GM19468 (cell line): Measurements from ENCODE around the gene CFAP43.

Source experiments
- ATAC-seq: cut with Tn5 transposase; IDR thresholded peaks from one replicate; pipeline ENCODE4 v1.9.1; 2021; ENCODE audit warnings: mild to moderate bottlenecking, moderate library complexity, moderate number of reproducible peaks; ENCODE audit not compliant: unreplicated experiment; ENCODE audit errors: extremely low read depth

CFAP43 gene

GRCh38 chr10:104151737-104152136, 80.4 kb downstream of the CFAP43 start:
- no peak for ATAC-seq

GRCh38 chr10:104150139-104150538, 82.0 kb downstream of the CFAP43 start:
- ATAC-seq, result no peak

- no peak for ATAC-seq
Observed at GRCh38 chr10:104146882-104147281, 85.3 kb downstream of the CFAP43 start.

GRCh38 chr10:104144931-104145330, 87.2 kb downstream of the CFAP43 start:
- no peak for ATAC-seq

GRCh38 chr10:104143829-104144228, 88.3 kb downstream of the CFAP43 start:
- ATAC-seq, result no peak

GRCh38 chr10:104142081-104142480, 90.1 kb downstream of the CFAP43 start:
- ATAC-seq, result no peak

- ATAC-seq, result no peak
Observed at GRCh38 chr10:104139221-104139620, 92.9 kb downstream of the CFAP43 start.

GRCh38 chr10:104138131-104138530, 94.0 kb downstream of the CFAP43 start:
- no peak for ATAC-seq

GRCh38 chr10:104130041-104130440, 102.1 kb downstream of the CFAP43 start:
- no peak for ATAC-seq

GRCh38 chr10:104128214-104128613, 104.0 kb downstream of the CFAP43 start:
- no peak for ATAC-seq

- no peak for ATAC-seq
Observed at GRCh38 chr10:104127411-104127810, 104.8 kb downstream of the CFAP43 start.

- ATAC-seq, result no peak
Observed at GRCh38 chr10:104123397-104123796, 108.8 kb downstream of the CFAP43 start.

- ATAC-seq, result no peak
Observed at GRCh38 chr10:104122225-104123107, 109.7 kb downstream of the CFAP43 start.

GRCh38 chr10:104121485-104122224, 110.5 kb downstream of the CFAP43 start, which contains the start of gene SFR1:
Gene SFR1, plus strand, starts transcription at chr10:104122171. Its CDS starts 13 bp downstream, at chr10:104122184.
- peak; percentile 89 for ATAC-seq

GRCh38 chr10:104120903-104121484, 111.2 kb downstream of the CFAP43 start:
- ATAC-seq, result no peak

- no peak for ATAC-seq
Observed at GRCh38 chr10:104120512-104120902, 111.7 kb downstream of the CFAP43 start.

- ATAC-seq, result no peak
Observed at GRCh38 chr10:104119996-104120395, 112.2 kb downstream of the CFAP43 start.

GRCh38 chr10:104117839-104118323, 114.3 kb downstream of the CFAP43 start:
- ATAC-seq, result no peak

GRCh38 chr10:104113376-104113956, 118.7 kb downstream of the CFAP43 start:
- no peak for ATAC-seq

GRCh38 chr10:104109908-104110662, 122.1 kb downstream of the CFAP43 start:
- peak; percentile 64 for ATAC-seq
